Omental fat pad (tissue), 4 donors: ENCODE results near the gene B4GALT2. TPM values are rescaled to one million over a fixed set of nuclear protein-coding genes. Genes with fewer than 3 reads are reported as not detected.

Experiments
- ATAC-seq: fragments of 150-250 bp; one replicate; pipeline ENCODE4 v1.9.1; 2016; ENCODE audit warnings: mild to moderate bottlenecking, moderate library complexity; ENCODE audit not compliant: low FRiP score
- DNase-seq: peaks from one replicate; pipeline ENCODE4 v3.0.0-alpha.2; 2019; ENCODE audit warnings: low spot score
- total RNA-seq, 4 donors: library from RNA; depleted of rRNA; stranded (reverse); fragments of >200 nt; gene quantifications; one replicate each; pipeline ENCODE4 v1.1.0, GENCODE V29; 2016
- TF ChIP-seq, protein P1 (sequence below), 3 donors: fragments of 450-650 bp; IDR thresholded peaks; one replicate each; pipeline ENCODE4 v1.5.1; 2016 to 2017; ENCODE audit warnings: antibody characterized with exemption in 3 of 3, mild to moderate bottlenecking in 3 of 3, moderate library complexity in 2 of 3

B4GALT2 gene
- total RNA-seq, 4 donors from 2014 or later: 20.3 to 67.9 (median 42.6) TPM

- ATAC-seq (no peak), DNase-seq (no peak)
- TF ChIP-seq, protein P1, sequence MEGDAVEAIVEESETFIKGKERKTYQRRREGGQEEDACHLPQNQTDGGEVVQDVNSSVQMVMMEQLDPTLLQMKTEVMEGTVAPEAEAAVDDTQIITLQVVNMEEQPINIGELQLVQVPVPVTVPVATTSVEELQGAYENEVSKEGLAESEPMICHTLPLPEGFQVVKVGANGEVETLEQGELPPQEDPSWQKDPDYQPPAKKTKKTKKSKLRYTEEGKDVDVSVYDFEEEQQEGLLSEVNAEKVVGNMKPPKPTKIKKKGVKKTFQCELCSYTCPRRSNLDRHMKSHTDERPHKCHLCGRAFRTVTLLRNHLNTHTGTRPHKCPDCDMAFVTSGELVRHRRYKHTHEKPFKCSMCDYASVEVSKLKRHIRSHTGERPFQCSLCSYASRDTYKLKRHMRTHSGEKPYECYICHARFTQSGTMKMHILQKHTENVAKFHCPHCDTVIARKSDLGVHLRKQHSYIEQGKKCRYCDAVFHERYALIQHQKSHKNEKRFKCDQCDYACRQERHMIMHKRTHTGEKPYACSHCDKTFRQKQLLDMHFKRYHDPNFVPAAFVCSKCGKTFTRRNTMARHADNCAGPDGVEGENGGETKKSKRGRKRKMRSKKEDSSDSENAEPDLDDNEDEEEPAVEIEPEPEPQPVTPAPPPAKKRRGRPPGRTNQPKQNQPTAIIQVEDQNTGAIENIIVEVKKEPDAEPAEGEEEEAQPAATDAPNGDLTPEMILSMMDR (IDR thresholded peaks at IDR 0.05): no peak
Observed at GRCh38 chr1:43993206-43993914, 14.3 kb downstream of the B4GALT2 start.

DNA sequence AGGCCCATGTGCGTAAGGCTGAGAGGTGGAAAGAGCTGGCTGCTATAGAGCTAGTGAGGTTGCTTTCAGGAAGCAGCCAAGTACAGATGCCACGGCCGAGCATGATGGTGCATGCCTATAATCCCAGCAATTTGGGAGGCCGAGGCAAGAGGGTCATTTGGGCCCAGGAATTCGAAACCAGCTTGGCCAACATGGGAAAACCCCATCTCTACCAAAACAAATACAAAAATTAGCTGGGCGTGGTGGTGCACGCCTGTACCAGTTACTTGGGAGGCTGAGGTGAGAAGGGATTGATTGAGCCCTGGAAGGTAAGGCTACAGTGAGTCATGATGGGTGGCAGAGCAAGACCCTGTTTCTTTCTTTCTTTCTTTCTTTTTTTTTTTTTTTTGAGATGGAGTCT lies 15.1 kb downstream of the B4GALT2 start:
- ATAC-seq: no peak
- TF ChIP-seq, protein P1 (IDR thresholded peaks at IDR 0.05): no peak
- no peak for DNase-seq

DNA sequence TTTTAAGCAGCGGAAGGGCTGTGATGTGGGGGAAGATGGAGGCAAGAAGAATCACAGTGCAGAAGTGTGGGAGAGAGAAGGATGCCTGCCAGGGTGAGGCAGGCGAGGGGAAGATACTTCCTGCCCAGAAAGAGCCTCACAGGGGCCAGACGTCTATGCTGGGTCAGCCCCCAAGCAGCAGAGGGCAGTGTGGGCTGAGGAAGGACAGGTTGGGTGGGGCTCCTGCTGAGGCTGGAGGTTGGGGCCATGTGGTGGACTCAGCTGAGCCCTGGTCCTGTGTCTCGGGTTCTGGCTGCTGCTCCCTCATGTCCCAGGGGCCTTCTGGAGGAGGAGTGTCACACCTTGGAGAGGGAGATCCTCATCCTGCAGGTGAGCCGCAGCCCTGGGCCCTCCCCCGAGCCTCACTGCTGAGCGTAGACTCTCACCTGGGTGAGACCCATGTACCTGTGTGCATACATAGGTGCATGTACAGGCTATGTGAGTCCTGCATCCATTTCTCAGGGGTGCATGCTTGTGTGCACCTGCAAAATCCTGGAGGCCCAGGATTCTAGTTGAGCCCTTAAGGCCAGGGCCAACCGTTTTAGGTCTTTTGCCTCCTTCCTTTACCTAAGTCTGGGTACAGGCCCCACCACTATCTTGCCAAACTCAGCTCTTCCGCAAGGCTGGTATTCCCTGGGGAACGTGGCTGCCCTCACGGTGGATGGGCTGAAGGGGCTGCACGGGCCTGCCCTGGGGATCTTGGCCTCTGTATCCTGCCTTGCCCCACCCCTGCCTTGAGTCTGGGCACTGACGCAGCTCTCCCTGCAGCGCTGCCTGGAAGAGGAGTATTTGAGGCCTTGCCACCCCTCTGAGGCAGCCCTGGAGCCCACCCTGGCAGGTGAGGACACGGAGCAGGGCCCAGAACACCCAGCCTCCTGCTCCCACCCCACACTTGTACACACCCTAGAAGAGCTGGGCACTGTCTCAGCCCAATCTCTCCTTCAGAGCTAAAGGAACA lies 16.1 kb downstream of the B4GALT2 start:
- ATAC-seq (no peak), DNase-seq (no peak)
- TF ChIP-seq, protein P1 (IDR thresholded peaks at IDR 0.05): no peak

- TF ChIP-seq, protein P1 (IDR thresholded peaks at IDR 0.05): no peak
- ATAC-seq (no peak), DNase-seq (no peak)
Observed at GRCh38 chr1:43995984-43996732, 17.1 kb downstream of the B4GALT2 start.

- DNase-seq: no peak
- ATAC-seq: no peak
- TF ChIP-seq, protein P1 (IDR thresholded peaks at IDR 0.05): no peak
Observed at GRCh38 chr1:43996733-43997115, 17.7 kb downstream of the B4GALT2 start.

GRCh38 chr1:43997295-43997999 lies 18.4 kb downstream of the B4GALT2 start:
- ATAC-seq (no peak), DNase-seq (no peak)
- TF ChIP-seq, protein P1 (IDR thresholded peaks at IDR 0.05): no peak
